RWPE1 (cell line): Measurements from ENCODE around the gene GSTA5.
"Not testable (repeated sequence)": the region's sequence is repeated elsewhere in the genome, so short reads cannot be mapped to it uniquely, and the experiment has no call there.

Experiments
- CTCF ChIA-PET: fragments of 350-600 bp; sonication (Branson Sonifier 250); formaldehyde crosslinking; extraction: SDS; loops from one replicate; lab custom pipeline; 2021; lab: Yijun Ruan, JAX
- POLR2A ChIA-PET: fragments of 400-600 bp; formaldehyde crosslinking; extraction: SDS; loops from one replicate; lab custom pipeline; 2020; ENCODE audit warnings: antibody characterized with exemption; ENCODE audit not compliant: low non-redundant PET; lab: Yijun Ruan, JAX
- DNase-seq: peaks from one replicate; pipeline ENCODE4 v3.0.0; 2012; ENCODE audit warnings: low spot score
- H3K27ac ChIP-seq: fragments of 450-650 bp; 2 replicates; pipeline ENCODE4 v1.5.1; 2017
- CTCF ChIP-seq: fragments of 450-650 bp; conservative IDR thresholded peaks from 2 replicates; pipeline ENCODE4 v1.5.1; 2017; ENCODE audit warnings: low read depth, mild to moderate bottlenecking

The GSTA5 gene

GRCh38 chr6:52815167-52816092, 25.2 kb downstream of the GSTA5 start:
- POLR2A ChIA-PET = no interaction called here
- CTCF ChIA-PET = interaction anchor here (0.5 to 1.1 kb wide), 4 partner anchors 53 to 420 kb away, joined by 3 to 6 read pairs (median 4); no protein-coding TSS in a partner anchor
- DNase-seq = peak; percentile 60
- peak; percentile 75 for TF ChIP-seq CTCF
- H3K27ac ChIP-seq = no peak overlapping the region

- H3K27ac ChIP-seq, DNase-seq, POLR2A ChIA-PET: not testable (repeated sequence)
- CTCF ChIA-PET = interaction anchor here (0.7 to 1.1 kb wide), 2 partner anchors 54 to 90 kb away, joined by 4 to 6 read pairs; no protein-coding TSS in a partner anchor
Observed at GRCh38 chr6:52814545-52814944, 26.1 kb downstream of the GSTA5 start.

GRCh38 chr6:52809777-52810176, 30.8 kb downstream of the GSTA5 start:
- CTCF ChIA-PET, DNase-seq, H3K27ac ChIP-seq, POLR2A ChIA-PET: not testable (repeated sequence)

- POLR2A ChIA-PET = no interaction called here
- DNase-seq = no peak
- CTCF ChIA-PET = no interaction called here
- TF ChIP-seq CTCF = no peak
- no peak overlapping the region for H3K27ac ChIP-seq
Observed at GRCh38 chr6:52808660-52809059, 32.0 kb downstream of the GSTA5 start.

- POLR2A ChIA-PET, DNase-seq, H3K27ac ChIP-seq: not testable (repeated sequence)
- CTCF ChIA-PET = interaction anchor here (0.7 kb wide), 1 partner anchor 612 kb away, joined by 5 read pairs; no protein-coding TSS in a partner anchor
Observed at GRCh38 chr6:52803668-52804255, 36.9 kb downstream of the GSTA5 start, which contains the start of gene GSTA1. GSTA1 (minus strand) TSS chr6:52803816; CDS start chr6:52799267, 4,549 bp downstream.

- DNase-seq = no peak
- no peak overlapping the region for H3K27ac ChIP-seq
- POLR2A ChIA-PET = no interaction called here
- no peak for TF ChIP-seq CTCF
- CTCF ChIA-PET = no interaction called here
Observed at GRCh38 chr6:52802806-52803205, 37.8 kb downstream of the GSTA5 start.

- ChIA-PET POLR2A (no interaction called here), CTCF (interaction anchor here (0.7 kb wide), 1 partner anchor 106 kb away, joined by 4 read pairs; no protein-coding TSS in a partner anchor)
- H3K27ac ChIP-seq = no peak overlapping the region
- no peak for DNase-seq
- no peak for TF ChIP-seq CTCF
Observed at GRCh38 chr6:52801188-52801841, 39.3 kb downstream of the GSTA5 start.

- CTCF ChIA-PET, DNase-seq, POLR2A ChIA-PET, H3K27ac ChIP-seq: not testable (repeated sequence)
Observed at GRCh38 chr6:52799272-52799671, 41.3 kb downstream of the GSTA5 start.

- H3K27ac ChIP-seq, DNase-seq, CTCF ChIA-PET, POLR2A ChIA-PET: not testable (repeated sequence)
Observed at GRCh38 chr6:52794366-52794765, 46.2 kb downstream of the GSTA5 start.
